ENCODE results near the gene SDK1.

The SDK1 gene

DNA sequence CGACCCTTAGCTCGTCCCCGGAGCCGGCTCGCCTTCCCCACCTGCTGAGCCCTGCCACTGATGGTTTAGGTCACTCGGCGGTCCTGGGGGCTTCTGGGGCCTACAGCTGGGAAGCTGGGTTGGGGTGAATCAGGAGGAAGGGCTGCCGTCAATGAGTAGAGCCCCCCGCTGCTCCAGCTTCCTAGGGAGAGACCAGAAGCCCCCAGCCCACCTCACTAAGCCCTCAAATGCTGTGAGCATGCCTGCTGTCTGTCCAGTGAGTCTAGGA lies 885.4 kb downstream of the SDK1 start:
- Histone ChIP-seq H3K4ac (ENCODE audit: low read depth in 1 of 2, low read length in 2 of 2) (no peak overlapping the region), H4K8ac (ENCODE audit: low read length) (no peak overlapping the region), H2AFZ (ENCODE audit: low read depth, low read length) (no peak overlapping the region), H3K4me3 (ENCODE audit: insufficient read depth in 1 of 2, low read depth in 1 of 2, low read length in 2 of 2) (no peak overlapping the region), H3K18ac (ENCODE audit: low read depth in 1 of 2, low read length in 2 of 2) (no peak overlapping the region), H3K9me3 (ENCODE audit: control insufficient read depth, low read length) (no peaks in the 10 kb centered on the region), H2BK5ac (ENCODE audit: low read depth, low read length, poor library complexity, severe bottlenecking) (no peak overlapping the region), H2BK120ac (ENCODE audit: low read depth, low read length) (no peak overlapping the region), H3K14ac (ENCODE audit: low read length in 2 of 2) (no peak overlapping the region), H3K36me3 (ENCODE audit: control insufficient read depth in 1 of 2, insufficient read depth in 2 of 2, low read depth in 1 of 2, low read length in 2 of 2) (peaks cover 0 to 8% of the 10 kb centered on the region in 2 experiments), H2BK12ac (ENCODE audit: low read length in 2 of 2) (no peak overlapping the region), H3K23ac (ENCODE audit: low read length in 2 of 2) (no peak overlapping the region), H3K27ac (ENCODE audit: low read length, poor library complexity, severe bottlenecking) (no peak overlapping the region), H3K79me1 (replicated peaks; ENCODE audit: low read length, poor library complexity, severe bottlenecking) (no peaks in the 10 kb centered on the region), H3K27me3 (ENCODE audit: control insufficient read depth in 1 of 2, insufficient read depth in 1 of 2, low read length in 2 of 2) (no peaks in the 10 kb centered on the region), H2AK5ac (ENCODE audit: low read length, severe bottlenecking) (no peak overlapping the region), H2BK15ac (ENCODE audit: low read depth, poor library complexity, severe bottlenecking) (no peak overlapping the region), H4K91ac (ENCODE audit: low read length) (no peak overlapping the region), H3K4me1 (ENCODE audit: control insufficient read depth, insufficient read depth, low read depth, low read length) (peaks cover 15% of the 10 kb centered on the region), H3K4me2 (ENCODE audit: low read length, poor library complexity, severe bottlenecking) (no peak overlapping the region), H3K9ac (ENCODE audit: low read length) (no peak overlapping the region)
- no peak for DNase-seq
- WGBS, result 92% methylated on average over 9 of the region's 9 CpGs

DNA sequence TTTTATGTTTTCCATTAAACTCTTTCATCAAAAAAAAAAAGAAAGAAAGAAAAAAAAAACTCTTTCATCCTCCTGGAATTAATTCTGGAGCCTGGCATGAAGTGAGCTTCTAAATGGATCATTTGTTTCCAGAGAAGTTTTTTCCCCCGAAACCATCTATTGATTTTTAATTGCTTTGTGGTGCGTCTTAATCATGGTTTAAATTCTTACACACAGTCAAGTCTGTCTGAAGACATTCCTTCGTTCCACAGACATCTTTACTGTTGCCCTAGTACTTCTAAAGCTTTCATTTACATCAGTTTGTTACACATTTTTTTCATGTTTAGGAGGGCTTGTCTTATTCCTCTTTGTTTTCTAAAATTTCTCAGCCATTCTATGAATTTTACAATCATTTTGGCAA lies 887.6 kb downstream of the SDK1 start:
- Histone ChIP-seq H3K4me2 (ENCODE audit: low read length, poor library complexity, severe bottlenecking) (no peak overlapping the region), H3K9me3 (ENCODE audit: control insufficient read depth, low read length) (no peaks in the 10 kb centered on the region), H2BK120ac (ENCODE audit: low read depth, low read length) (no peak overlapping the region), H3K23ac (ENCODE audit: low read length in 2 of 2) (no peak overlapping the region), H3K27me3 (ENCODE audit: control insufficient read depth in 1 of 2, insufficient read depth in 1 of 2, low read length in 2 of 2) (no peaks in the 10 kb centered on the region), H3K4ac (ENCODE audit: low read depth in 1 of 2, low read length in 2 of 2) (no peak overlapping the region), H4K91ac (ENCODE audit: low read length) (no peak overlapping the region), H2BK5ac (ENCODE audit: low read depth, low read length, poor library complexity, severe bottlenecking) (no peak overlapping the region), H4K8ac (ENCODE audit: low read length) (no peak overlapping the region), H3K9ac (ENCODE audit: low read length) (peak overlapping the region; percentile 57), H3K4me1 (ENCODE audit: control insufficient read depth, insufficient read depth, low read depth, low read length) (peaks cover 15% of the 10 kb centered on the region), H2AFZ (ENCODE audit: low read depth, low read length) (no peak overlapping the region), H3K14ac (ENCODE audit: low read length in 2 of 2) (no peak overlapping the region), H2AK5ac (ENCODE audit: low read length, severe bottlenecking) (no peak overlapping the region), H3K36me3 (ENCODE audit: control insufficient read depth in 1 of 2, insufficient read depth in 2 of 2, low read depth in 1 of 2, low read length in 2 of 2) (peaks cover 0 to 8% of the 10 kb centered on the region in 2 experiments), H3K79me1 (replicated peaks; ENCODE audit: low read length, poor library complexity, severe bottlenecking) (no peaks in the 10 kb centered on the region), H2BK15ac (ENCODE audit: low read depth, poor library complexity, severe bottlenecking) (no peak overlapping the region), H3K18ac (ENCODE audit: low read depth in 1 of 2, low read length in 2 of 2) (no peak overlapping the region), H2BK12ac (ENCODE audit: low read length in 2 of 2) (no peak overlapping the region), H3K4me3 (ENCODE audit: insufficient read depth in 1 of 2, low read depth in 1 of 2, low read length in 2 of 2) (peak overlapping the region in 1 of 2 experiments; percentile 51), H3K27ac (ENCODE audit: low read length, poor library complexity, severe bottlenecking) (no peak overlapping the region)
- WGBS, result 93% methylated on average over 2 of the region's 3 CpGs
- no peak for DNase-seq

DNA sequence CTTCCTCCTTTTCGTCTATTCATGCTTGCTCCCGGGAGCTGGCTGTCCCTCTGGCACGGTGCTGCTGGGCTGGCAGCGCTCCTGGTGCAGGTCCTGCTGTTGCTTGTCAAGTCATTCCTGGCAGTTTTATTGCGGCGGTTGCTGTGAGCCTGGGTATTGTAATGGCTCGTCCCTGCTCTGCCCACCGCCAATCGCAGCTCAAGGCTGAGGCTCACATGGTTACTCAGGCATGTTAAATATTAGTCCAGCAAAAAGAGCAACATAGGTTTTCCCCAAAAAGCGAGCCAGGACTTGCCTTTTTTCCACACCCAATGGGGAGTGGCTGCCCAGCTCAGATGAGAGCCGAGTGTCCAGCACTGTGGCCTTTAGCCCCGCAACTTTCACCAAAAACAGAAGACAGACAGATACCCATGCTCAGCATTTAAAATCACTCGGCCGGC lies 888.1 kb downstream of the SDK1 start:
- Histone ChIP-seq H2BK12ac (ENCODE audit: low read length in 2 of 2) (no peak overlapping the region), H2AK5ac (ENCODE audit: low read length, severe bottlenecking) (no peak overlapping the region), H3K14ac (ENCODE audit: low read length in 2 of 2) (no peak overlapping the region), H3K4ac (ENCODE audit: low read depth in 1 of 2, low read length in 2 of 2) (no peak overlapping the region), H2AFZ (ENCODE audit: low read depth, low read length) (no peak overlapping the region), H2BK15ac (ENCODE audit: low read depth, poor library complexity, severe bottlenecking) (no peak overlapping the region), H3K27ac (ENCODE audit: low read length, poor library complexity, severe bottlenecking) (no peak overlapping the region), H4K8ac (ENCODE audit: low read length) (no peak overlapping the region), H3K36me3 (ENCODE audit: control insufficient read depth in 1 of 2, insufficient read depth in 2 of 2, low read depth in 1 of 2, low read length in 2 of 2) (peaks cover 0 to 8% of the 10 kb centered on the region in 2 experiments), H3K4me1 (ENCODE audit: control insufficient read depth, insufficient read depth, low read depth, low read length) (peaks cover 15% of the 10 kb centered on the region), H3K27me3 (ENCODE audit: control insufficient read depth in 1 of 2, insufficient read depth in 1 of 2, low read length in 2 of 2) (no peaks in the 10 kb centered on the region), H3K79me1 (replicated peaks; ENCODE audit: low read length, poor library complexity, severe bottlenecking) (no peaks in the 10 kb centered on the region), H2BK120ac (ENCODE audit: low read depth, low read length) (no peak overlapping the region), H3K18ac (ENCODE audit: low read depth in 1 of 2, low read length in 2 of 2) (no peak overlapping the region), H3K23ac (ENCODE audit: low read length in 2 of 2) (no peak overlapping the region), H3K9me3 (ENCODE audit: control insufficient read depth, low read length) (no peaks in the 10 kb centered on the region), H3K4me2 (ENCODE audit: low read length, poor library complexity, severe bottlenecking) (peak overlapping the region; percentile 51), H3K4me3 (ENCODE audit: insufficient read depth in 1 of 2, low read depth in 1 of 2, low read length in 2 of 2) (peak overlapping the region in 1 of 2 experiments; percentile 51), H4K91ac (ENCODE audit: low read length) (no peak overlapping the region), H2BK5ac (ENCODE audit: low read depth, low read length, poor library complexity, severe bottlenecking) (no peak overlapping the region), H3K9ac (ENCODE audit: low read length) (peak overlapping the region; percentile 57)
- DNase-seq, result peak; percentile 67
- WGBS, result 28% methylated on average over 14 of the region's 14 CpGs

DNA sequence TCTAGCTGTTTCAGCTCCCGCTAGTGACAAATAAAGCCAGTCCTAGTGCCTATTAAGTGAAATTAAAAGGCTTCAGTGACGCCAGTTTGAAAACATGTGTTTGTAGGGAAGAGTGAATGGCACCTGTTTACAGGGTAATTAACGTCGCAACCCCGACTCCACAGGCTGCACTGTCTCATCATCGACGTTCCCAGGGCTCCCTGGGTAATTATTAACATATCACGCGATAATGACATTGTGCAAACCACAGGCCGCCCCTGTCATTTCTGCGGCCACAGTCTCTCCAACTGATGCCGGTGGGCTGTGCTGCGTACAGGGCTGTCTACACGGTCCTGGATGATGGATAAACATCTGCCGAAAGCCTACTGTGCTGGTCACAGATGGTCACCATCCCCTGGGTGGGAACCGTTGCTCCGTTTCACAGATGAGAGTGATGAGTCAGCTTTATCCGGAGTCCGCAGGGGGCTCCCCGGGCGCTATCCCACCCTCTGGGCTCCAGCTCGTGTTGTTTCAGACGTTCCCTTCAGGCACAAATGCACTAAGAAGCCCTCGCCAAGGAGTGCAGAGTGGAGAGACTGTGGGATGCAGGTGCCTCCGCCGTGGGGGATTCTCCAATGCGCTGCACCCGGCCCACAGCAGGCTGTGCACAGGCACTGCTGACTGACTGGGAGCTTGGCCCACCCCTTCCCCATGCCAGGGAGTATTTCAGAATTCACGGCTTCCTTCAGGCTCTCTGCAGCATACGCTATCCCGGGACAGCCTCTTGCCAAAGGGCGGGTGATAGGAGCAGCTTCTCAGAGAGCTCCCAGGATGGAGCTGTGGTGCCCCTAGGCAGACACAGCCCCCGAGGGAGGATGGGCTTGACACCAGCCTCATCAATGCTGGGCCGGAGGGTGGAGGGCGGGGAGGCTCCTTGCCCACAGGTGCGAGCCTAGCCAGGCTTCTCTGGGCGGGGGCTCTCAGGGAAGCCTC lies 889.2 kb downstream of the SDK1 start:
- Histone ChIP-seq H4K91ac (ENCODE audit: low read length) (no peak overlapping the region), H3K4me3 (ENCODE audit: insufficient read depth in 1 of 2, low read depth in 1 of 2, low read length in 2 of 2) (peak overlapping the region in 1 of 2 experiments; percentile 20), H2AFZ (ENCODE audit: low read depth, low read length) (no peak overlapping the region), H2BK15ac (ENCODE audit: low read depth, poor library complexity, severe bottlenecking) (no peak overlapping the region), H2BK5ac (ENCODE audit: low read depth, low read length, poor library complexity, severe bottlenecking) (no peak overlapping the region), H3K9me3 (ENCODE audit: control insufficient read depth, low read length) (no peaks in the 10 kb centered on the region), H3K27ac (ENCODE audit: low read length, poor library complexity, severe bottlenecking) (no peak overlapping the region), H3K36me3 (ENCODE audit: control insufficient read depth in 1 of 2, insufficient read depth in 2 of 2, low read depth in 1 of 2, low read length in 2 of 2) (peaks cover 0 to 3% of the 10 kb centered on the region in 2 experiments), H3K4me1 (ENCODE audit: control insufficient read depth, insufficient read depth, low read depth, low read length) (peaks cover 15% of the 10 kb centered on the region), H3K14ac (ENCODE audit: low read length in 2 of 2) (no peak overlapping the region), H2BK120ac (ENCODE audit: low read depth, low read length) (no peak overlapping the region), H3K18ac (ENCODE audit: low read depth in 1 of 2, low read length in 2 of 2) (no peak overlapping the region), H2AK5ac (ENCODE audit: low read length, severe bottlenecking) (no peak overlapping the region), H3K4ac (ENCODE audit: low read depth in 1 of 2, low read length in 2 of 2) (no peak overlapping the region), H3K4me2 (ENCODE audit: low read length, poor library complexity, severe bottlenecking) (peak overlapping the region; percentile 13), H3K79me1 (replicated peaks; ENCODE audit: low read length, poor library complexity, severe bottlenecking) (no peaks in the 10 kb centered on the region), H3K23ac (ENCODE audit: low read length in 2 of 2) (no peak overlapping the region), H3K27me3 (ENCODE audit: control insufficient read depth in 1 of 2, insufficient read depth in 1 of 2, low read length in 2 of 2) (no peaks in the 10 kb centered on the region), H4K8ac (ENCODE audit: low read length) (no peak overlapping the region), H3K9ac (ENCODE audit: low read length) (no peak overlapping the region), H2BK12ac (ENCODE audit: low read length in 2 of 2) (no peak overlapping the region)
- no peak for DNase-seq
- 86% methylated on average over 37 of the region's 37 CpGs for WGBS

Data from mesenchymal stem cell (in vitro differentiated cells and primary cell).